CD4-positive, alpha-beta T cell treated with Interleukin-17A for 4 hours (primary cell): ENCODE measurements around the gene MAST2.

Source experiments
- DNase-seq: peaks from one replicate; pipeline ENCODE4 v3.0.0-alpha.2; 2020; ENCODE audit warnings: mixed read lengths

Gene MAST2

GRCh38 chr1:45803299-45803780 is at the start of gene MAST2:
MAST2 (plus strand) TSS chr1:45803612; CDS start chr1:45803896, 284 bp downstream.
- peak; percentile 91 for DNase-seq

- DNase-seq, result no peak
Measured at GRCh38 chr1:45755697-45756096, 47.7 kb upstream of the MAST2 start.

GRCh38 chr1:45762291-45762690 is 41.1 kb upstream of the MAST2 start:
- no peak for DNase-seq

- no peak for DNase-seq
Measured at GRCh38 chr1:45765999-45766792, 37.2 kb upstream of the MAST2 start.

- no peak for DNase-seq
Measured at GRCh38 chr1:45767035-45767434, 36.4 kb upstream of the MAST2 start.

- no peak for DNase-seq
Measured at GRCh38 chr1:45769261-45769932, 34.0 kb upstream of the MAST2 start.

- no peak for DNase-seq
Measured at GRCh38 chr1:45772971-45773370, 30.4 kb upstream of the MAST2 start.

GRCh38 chr1:45775794-45776193 is 27.6 kb upstream of the MAST2 start:
- DNase-seq, result no peak

GRCh38 chr1:45785583-45785982 is 17.8 kb upstream of the MAST2 start:
- peak; percentile 38 for DNase-seq

- no peak for DNase-seq
Measured at GRCh38 chr1:45787905-45788304, 15.5 kb upstream of the MAST2 start.

- no peak for DNase-seq
Measured at GRCh38 chr1:45789601-45790000, 13.8 kb upstream of the MAST2 start.

GRCh38 chr1:45792744-45793143 is 10.7 kb upstream of the MAST2 start:
- DNase-seq, result no peak

GRCh38 chr1:45793942-45794604 is 9.3 kb upstream of the MAST2 start:
- no peak for DNase-seq

- DNase-seq, result no peak
Measured at GRCh38 chr1:45796381-45796780, 7.0 kb upstream of the MAST2 start.

- no peak for DNase-seq
Measured at GRCh38 chr1:45796946-45797345, 6.5 kb upstream of the MAST2 start.

GRCh38 chr1:45800899-45801298 is 2.5 kb upstream of the MAST2 start:
- DNase-seq, result no peak

- DNase-seq, result peak; percentile 5
Measured at GRCh38 chr1:45802343-45803298, 791 bp upstream of the MAST2 start.

GRCh38 chr1:45803781-45804668 is 613 bp downstream of the MAST2 start:
- DNase-seq, result peak; percentile 37

GRCh38 chr1:45804669-45804969 is 1.2 kb downstream of the MAST2 start:
- DNase-seq, result no peak

GRCh38 chr1:45806129-45806528 is 2.7 kb downstream of the MAST2 start:
- no peak for DNase-seq

- DNase-seq, result no peak
Measured at GRCh38 chr1:45809761-45810160, 6.3 kb downstream of the MAST2 start.

- no peak for DNase-seq
Measured at GRCh38 chr1:45814776-45815175, 11.4 kb downstream of the MAST2 start.
